Fibroblast of skin of back (primary cell): ENCODE data around the gene HSPA12B. TPM values are rescaled to one million over a fixed set of nuclear protein-coding genes. Genes with fewer than 3 reads are reported as not detected.

Experiments
- DNase-seq: peaks from one replicate; pipeline ENCODE4 v3.0.0-alpha.2; 2013
- polyA plus RNA-seq, 2 experiments: library from polyadenylated mRNA; unstranded; fragments of 120-200 nt; gene quantifications; one replicate each; pipeline ENCODE4 v1.2.1, GENCODE V29; 2013; ENCODE audit not compliant: insufficient read length in 2 of 2

Gene HSPA12B
- 2.5 TPM for polyA plus RNA-seq (2013, experiment 1 of 2; ENCODE audit: insufficient read length)
- polyA plus RNA-seq (2013, experiment 2 of 2; ENCODE audit: insufficient read length), result 0.99 TPM

GRCh38 chr20:3732327-3733118, at the start of gene HSPA12B:
Gene HSPA12B, plus strand, starts transcription at chr20:3732685. Its CDS starts 5,990 bp downstream, at chr20:3738675.
- peak; percentile 6 for DNase-seq

GRCh38 chr20:3685341-3685740, 47.1 kb upstream of the HSPA12B start:
- DNase-seq, result no peak

- DNase-seq, result no peak
These were observed 46.1 kb upstream of the HSPA12B start for GRCh38 chr20:3686421-3686820.

GRCh38 chr20:3686867-3687321, 45.6 kb upstream of the HSPA12B start:
- peak; percentile 83 for DNase-seq

GRCh38 chr20:3687655-3688054, 44.8 kb upstream of the HSPA12B start:
- peak; percentile 77 for DNase-seq

- no peak for DNase-seq
These were observed 42.5 kb upstream of the HSPA12B start for GRCh38 chr20:3689978-3690377.

- no peak for DNase-seq
These were observed 42.1 kb upstream of the HSPA12B start for GRCh38 chr20:3690413-3690812.

GRCh38 chr20:3691306-3691705, 41.2 kb upstream of the HSPA12B start:
- no peak for DNase-seq

- DNase-seq, result no peak
These were observed 40.6 kb upstream of the HSPA12B start for GRCh38 chr20:3691897-3692296.

GRCh38 chr20:3692706-3693294, 39.7 kb upstream of the HSPA12B start:
- DNase-seq, result no peak

GRCh38 chr20:3693376-3693775, 39.1 kb upstream of the HSPA12B start:
- no peak for DNase-seq

GRCh38 chr20:3694864-3695263, 37.6 kb upstream of the HSPA12B start:
- no peak for DNase-seq

GRCh38 chr20:3696200-3696599, 36.3 kb upstream of the HSPA12B start:
- no peak for DNase-seq

GRCh38 chr20:3696745-3697587, 35.5 kb upstream of the HSPA12B start:
- DNase-seq, result no peak

GRCh38 chr20:3697588-3698305, 34.7 kb upstream of the HSPA12B start:
- no peak for DNase-seq

- no peak for DNase-seq
These were observed 33.9 kb upstream of the HSPA12B start for GRCh38 chr20:3698591-3699001.

GRCh38 chr20:3699037-3699436, 33.4 kb upstream of the HSPA12B start:
- no peak for DNase-seq

- no peak for DNase-seq
These were observed 31.2 kb upstream of the HSPA12B start for GRCh38 chr20:3701061-3701998.

- no peak for DNase-seq
These were observed 29.7 kb upstream of the HSPA12B start for GRCh38 chr20:3702611-3703391.

GRCh38 chr20:3704087-3704486, 28.4 kb upstream of the HSPA12B start:
- no peak for DNase-seq
